Measurements from ENCODE around the gene SLC33A1. TPM values are rescaled to one million over a fixed set of nuclear protein-coding genes. Genes with fewer than 3 reads are reported as not detected.

SLC33A1 gene
- total and polyA plus RNA-seq, 8 donors: 10.1 to 39.1 (median 32.9) TPM

- Histone ChIP-seq H3K4me3 (no peak overlapping the region), H3K27ac (no peak overlapping the region), H3K36me3 (no peaks in the 10 kb centered on the region), H3K9me3 (no peaks in the 10 kb centered on the region), H3K27me3 (no peaks in the 10 kb centered on the region), H3K4me1 (no peaks in the 10 kb centered on the region)
- ATAC-seq: no peak
- intact Hi-C loops (cut with DNase I): no loop called here
- TF ChIP-seq CTCF (IDR thresholded peaks at IDR 0.05): no peak
- no peak for DNase-seq
- 64 to 68% methylated on average over 7 of the region's 7 CpGs for WGBS, 2 donors
- no peak for FAIRE-seq
These were observed 30.1 kb upstream of the SLC33A1 start for GRCh38 chr3:155884292-155884691.

- FAIRE-seq: no peak
- intact Hi-C loops (cut with DNase I): no loop called here
- Histone ChIP-seq H3K27me3 (no peaks in the 10 kb centered on the region), H3K4me3 (no peak overlapping the region), H3K36me3 (no peaks in the 10 kb centered on the region), H3K9me3 (no peaks in the 10 kb centered on the region), H3K27ac (no peak overlapping the region), H3K4me1 (peaks cover 0 to 12% (median 0%) of the 10 kb centered on the region in 3 donors)
- ATAC-seq: no peak
- no peak for DNase-seq
- TF ChIP-seq CTCF (IDR thresholded peaks at IDR 0.05): no peak
These were observed 26.1 kb upstream of the SLC33A1 start for GRCh38 chr3:155880286-155880685.

GRCh38 chr3:155876503-155876902, 22.3 kb upstream of the SLC33A1 start:
- Histone ChIP-seq H3K4me1 (peaks cover 8 to 27% (median 12%) of the 10 kb centered on the region in 3 donors), H3K27ac (no peak overlapping the region), H3K4me3 (no peak overlapping the region), H3K27me3 (no peaks in the 10 kb centered on the region), H3K36me3 (no peaks in the 10 kb centered on the region), H3K9me3 (no peaks in the 10 kb centered on the region)
- WGBS, 2 donors: 77 to 85% methylated on average over 2 of the region's 2 CpGs
- no peak for FAIRE-seq
- DNase-seq: no peak
- intact Hi-C loops (cut with DNase I): no loop called here
- no peak for ATAC-seq
- TF ChIP-seq CTCF (IDR thresholded peaks at IDR 0.05): no peak

- no peak for TF ChIP-seq CTCF (IDR thresholded peaks at IDR 0.05)
- no peaks in the 10 kb centered on the region for H3K27me3 ChIP-seq
- intact Hi-C loops (cut with DNase I): no loop called here
- DNase-seq: no peak
- H3K4me3 ChIP-seq: no peak overlapping the region
- WGBS, 2 donors: 40 to 61% methylated on average over 3 of the region's 3 CpGs
- H3K9me3 ChIP-seq: no peaks in the 10 kb centered on the region
- no peak overlapping the region for H3K27ac ChIP-seq
- H3K4me1 ChIP-seq: peaks cover 8 to 27% (median 12%) of the 10 kb centered on the region in 3 donors
- no peak for FAIRE-seq
- ATAC-seq: no peak
- no peaks in the 10 kb centered on the region for H3K36me3 ChIP-seq
These were observed 21.8 kb upstream of the SLC33A1 start for GRCh38 chr3:155876037-155876436.

GRCh38 chr3:155872904-155873646, 18.8 kb upstream of the SLC33A1 start:
- peaks cover 8 to 29% (median 12%) of the 10 kb centered on the region in 3 donors for H3K4me1 ChIP-seq
- H3K9me3 ChIP-seq: no peaks in the 10 kb centered on the region
- no peaks in the 10 kb centered on the region for H3K27me3 ChIP-seq
- no peak for TF ChIP-seq CTCF (IDR thresholded peaks at IDR 0.05)
- no peaks in the 10 kb centered on the region for H3K36me3 ChIP-seq
- intact Hi-C loops (cut with DNase I): no loop called here
- no peak for FAIRE-seq
- 68 to 71% methylated on average over 8 of the region's 8 CpGs for WGBS, 2 donors
- no peak for DNase-seq
- H3K27ac ChIP-seq: no peak overlapping the region
- H3K4me3 ChIP-seq: no peak overlapping the region
- no peak for ATAC-seq

Data from pancreas (tissue), 10 donors.